Sigmoid colon (tissue), 4 donors: ENCODE data around the gene B3GALNT1.

Source experiments
- CTCF ChIP-seq, 4 experiments: fragments of 450-650 bp in 3 of 4; fragments of 200-600 bp in 1 of 4; IDR thresholded peaks; one replicate each; pipeline ENCODE4 v1.5.1; 2016 to 2019; ENCODE audit warnings: antibody characterized with exemption in 4 of 4, mild to moderate bottlenecking in 3 of 4, moderate library complexity in 2 of 4
- EP300 ChIP-seq, 4 donors: sonication (generic); formaldehyde crosslinking; IDR thresholded peaks; one replicate each; pipeline ENCODE4 v1.6.1; 2017; ENCODE audit warnings: antibody characterized with exemption in 4 of 4
- POLR2AphosphoS5 ChIP-seq, 4 donors: sonication (generic); formaldehyde crosslinking; IDR thresholded peaks; one replicate each; pipeline ENCODE4 v1.6.1; 2017; ENCODE audit warnings: antibody characterized with exemption in 4 of 4

DNA sequence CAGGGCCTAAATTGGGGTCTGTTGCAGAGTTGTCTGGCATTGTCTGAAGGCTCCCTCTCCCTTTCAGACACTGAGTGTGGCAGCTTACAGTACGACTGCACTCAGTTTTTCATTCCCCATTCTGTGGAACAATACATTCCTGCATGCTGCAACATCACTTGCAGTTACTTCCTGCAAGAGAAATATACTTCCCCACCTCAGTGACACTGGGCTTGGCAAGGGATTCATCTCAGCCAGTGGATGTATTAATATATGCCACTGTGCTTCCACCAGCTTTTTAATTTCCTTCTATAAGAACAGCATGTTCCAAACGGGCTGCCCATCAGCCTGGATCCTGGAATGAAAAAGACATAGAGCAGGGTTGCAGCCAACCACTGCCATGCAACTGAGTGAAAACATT lies 23.1 kb downstream of the B3GALNT1 start:
- TF ChIP-seq CTCF (IDR thresholded peaks at IDR 0.05) (no peak), EP300 (IDR thresholded peaks at IDR 0.05) (no peak), POLR2AphosphoS5 (IDR thresholded peaks at IDR 0.05) (no peak)
